ENCODE measurements around the gene PANX3.

PANX3 gene

GRCh38 chr11:124639186-124639585 is 28.0 kb downstream of the PANX3 start:
- TF ChIP-seq TAF1 (IDR thresholded peaks at IDR 0.05; ENCODE audit: borderline replicate concordance, insufficient read depth, low read length) (no peak), SIN3A (IDR thresholded peaks at IDR 0.05; ENCODE audit: borderline replicate concordance, insufficient read depth, low read length) (no peak), FOXP2 (optimal IDR thresholded peaks at IDR 0.05; ENCODE audit: borderline replicate concordance, extremely low read depth, extremely low read length, insufficient read depth) (no peak), POLR2AphosphoS5 (IDR thresholded peaks at IDR 0.05; ENCODE audit: low read depth, low read length) (no peak)
- TF ChIP-seq, protein P1, sequence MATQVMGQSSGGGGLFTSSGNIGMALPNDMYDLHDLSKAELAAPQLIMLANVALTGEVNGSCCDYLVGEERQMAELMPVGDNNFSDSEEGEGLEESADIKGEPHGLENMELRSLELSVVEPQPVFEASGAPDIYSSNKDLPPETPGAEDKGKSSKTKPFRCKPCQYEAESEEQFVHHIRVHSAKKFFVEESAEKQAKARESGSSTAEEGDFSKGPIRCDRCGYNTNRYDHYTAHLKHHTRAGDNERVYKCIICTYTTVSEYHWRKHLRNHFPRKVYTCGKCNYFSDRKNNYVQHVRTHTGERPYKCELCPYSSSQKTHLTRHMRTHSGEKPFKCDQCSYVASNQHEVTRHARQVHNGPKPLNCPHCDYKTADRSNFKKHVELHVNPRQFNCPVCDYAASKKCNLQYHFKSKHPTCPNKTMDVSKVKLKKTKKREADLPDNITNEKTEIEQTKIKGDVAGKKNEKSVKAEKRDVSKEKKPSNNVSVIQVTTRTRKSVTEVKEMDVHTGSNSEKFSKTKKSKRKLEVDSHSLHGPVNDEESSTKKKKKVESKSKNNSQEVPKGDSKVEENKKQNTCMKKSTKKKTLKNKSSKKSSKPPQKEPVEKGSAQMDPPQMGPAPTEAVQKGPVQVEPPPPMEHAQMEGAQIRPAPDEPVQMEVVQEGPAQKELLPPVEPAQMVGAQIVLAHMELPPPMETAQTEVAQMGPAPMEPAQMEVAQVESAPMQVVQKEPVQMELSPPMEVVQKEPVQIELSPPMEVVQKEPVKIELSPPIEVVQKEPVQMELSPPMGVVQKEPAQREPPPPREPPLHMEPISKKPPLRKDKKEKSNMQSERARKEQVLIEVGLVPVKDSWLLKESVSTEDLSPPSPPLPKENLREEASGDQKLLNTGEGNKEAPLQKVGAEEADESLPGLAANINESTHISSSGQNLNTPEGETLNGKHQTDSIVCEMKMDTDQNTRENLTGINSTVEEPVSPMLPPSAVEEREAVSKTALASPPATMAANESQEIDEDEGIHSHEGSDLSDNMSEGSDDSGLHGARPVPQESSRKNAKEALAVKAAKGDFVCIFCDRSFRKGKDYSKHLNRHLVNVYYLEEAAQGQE (IDR thresholded peaks at IDR 0.05; ENCODE audit: insufficient read depth in 1 of 2, low read depth in 2 of 2, low read length in 2 of 2): no peak

DNA sequence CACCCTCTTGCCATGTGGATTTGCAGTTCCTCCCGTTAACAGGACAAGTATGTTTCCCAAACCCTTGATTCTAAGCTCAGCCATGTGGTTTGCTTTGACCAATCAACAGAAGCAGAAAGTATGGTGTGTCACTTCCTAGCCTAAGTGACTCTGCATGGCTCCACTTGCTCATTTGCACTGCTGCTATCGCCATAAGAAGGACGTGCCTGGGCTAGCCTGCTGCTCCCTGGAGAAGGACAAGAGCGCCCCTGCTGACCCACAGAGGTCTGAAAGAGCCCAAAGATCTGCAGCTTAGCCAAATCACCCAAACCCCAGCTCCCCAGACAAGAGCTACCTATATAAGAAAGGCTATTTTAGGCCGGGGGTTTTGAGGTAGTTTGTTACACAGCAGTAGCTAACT is 29.4 kb downstream of the PANX3 start:
- no peak for TF ChIP-seq TAF1 (IDR thresholded peaks at IDR 0.05; ENCODE audit: borderline replicate concordance, insufficient read depth, low read length)
- TF ChIP-seq, protein P1 (IDR thresholded peaks at IDR 0.05; ENCODE audit: insufficient read depth in 1 of 2, low read depth in 2 of 2, low read length in 2 of 2): no peak
- TF ChIP-seq FOXP2 (optimal IDR thresholded peaks at IDR 0.05; ENCODE audit: borderline replicate concordance, extremely low read depth, extremely low read length, insufficient read depth): no peak
- no peak for TF ChIP-seq POLR2AphosphoS5 (IDR thresholded peaks at IDR 0.05; ENCODE audit: low read depth, low read length)
- TF ChIP-seq SIN3A (IDR thresholded peaks at IDR 0.05; ENCODE audit: borderline replicate concordance, insufficient read depth, low read length): no peak

- no peak for TF ChIP-seq FOXP2 (optimal IDR thresholded peaks at IDR 0.05; ENCODE audit: borderline replicate concordance, extremely low read depth, extremely low read length, insufficient read depth)
These were observed 31.4 kb downstream of the PANX3 start for GRCh38 chr11:124642628-124643027.

DNA sequence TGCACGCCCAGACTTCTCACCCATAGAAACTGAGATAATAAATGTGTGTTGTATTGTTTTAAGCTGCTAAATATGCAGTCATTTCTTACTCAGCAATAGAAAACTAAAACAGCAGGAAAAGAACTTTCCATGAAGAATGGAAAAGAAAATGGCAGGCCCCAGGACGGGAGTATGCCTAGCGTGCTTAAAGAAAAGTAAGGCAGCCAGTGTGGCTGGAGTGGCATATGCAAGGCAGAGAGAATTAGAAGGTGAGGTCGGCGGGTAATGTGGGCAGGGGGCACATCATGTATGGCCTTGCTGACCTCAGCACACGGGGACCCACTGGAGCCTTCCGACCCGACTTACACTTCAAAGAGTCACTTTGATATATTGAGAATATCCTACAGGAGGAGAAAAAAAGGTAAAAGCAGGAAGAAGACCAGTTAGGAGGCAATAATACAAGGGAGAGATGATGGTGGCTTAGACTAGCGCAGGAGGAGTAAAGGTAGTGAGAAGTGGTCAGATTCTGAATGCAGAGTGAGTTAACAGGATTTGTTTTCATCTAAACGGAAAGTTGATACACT is 31.9 kb downstream of the PANX3 start:
- TF ChIP-seq POLR2AphosphoS5 (IDR thresholded peaks at IDR 0.05; ENCODE audit: low read depth, low read length): no peak
- TF ChIP-seq, protein P1 (IDR thresholded peaks at IDR 0.05; ENCODE audit: insufficient read depth in 1 of 2, low read depth in 2 of 2, low read length in 2 of 2): no peak
- no peak for TF ChIP-seq SIN3A (IDR thresholded peaks at IDR 0.05; ENCODE audit: borderline replicate concordance, insufficient read depth, low read length)
- no peak for TF ChIP-seq TAF1 (IDR thresholded peaks at IDR 0.05; ENCODE audit: borderline replicate concordance, insufficient read depth, low read length)
- no peak for TF ChIP-seq FOXP2 (optimal IDR thresholded peaks at IDR 0.05; ENCODE audit: borderline replicate concordance, extremely low read depth, extremely low read length, insufficient read depth)

- TF ChIP-seq TAF1 (IDR thresholded peaks at IDR 0.05; ENCODE audit: borderline replicate concordance, insufficient read depth, low read length) (no peak), POLR2AphosphoS5 (IDR thresholded peaks at IDR 0.05; ENCODE audit: low read depth, low read length) (no peak), FOXP2 (optimal IDR thresholded peaks at IDR 0.05; ENCODE audit: borderline replicate concordance, extremely low read depth, extremely low read length, insufficient read depth) (no peak)
These were observed 32.6 kb downstream of the PANX3 start for GRCh38 chr11:124643605-124644425.
